ENCODE data around the gene SLC25A26.

The SLC25A26 gene

DNA sequence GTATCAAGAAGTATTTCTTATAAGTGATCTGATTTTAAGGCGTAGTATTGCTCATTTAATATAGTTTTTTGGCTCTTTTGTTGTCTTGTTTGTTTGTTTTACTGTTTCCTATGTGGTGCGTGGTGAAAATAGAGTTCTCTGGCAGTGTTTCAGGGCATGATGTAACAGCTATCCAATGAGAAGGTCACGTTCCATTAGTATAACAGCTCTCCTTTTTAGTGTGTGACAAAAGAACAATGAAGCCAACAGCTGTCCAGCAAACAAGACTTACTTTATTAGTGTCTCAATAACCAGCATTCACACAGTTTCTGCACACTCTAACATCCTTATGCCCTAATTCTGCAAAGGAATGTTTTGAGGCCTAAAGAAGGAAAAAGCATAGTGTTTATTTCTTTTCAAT is 127.9 kb downstream of the SLC25A26 start:
- no peaks in the 10 kb centered on the region for H3K4me1 ChIP-seq
- H3K4me3 ChIP-seq (ENCODE audit: low read depth, low read length) = no peak overlapping the region
- DNase-seq = no peak

DNA sequence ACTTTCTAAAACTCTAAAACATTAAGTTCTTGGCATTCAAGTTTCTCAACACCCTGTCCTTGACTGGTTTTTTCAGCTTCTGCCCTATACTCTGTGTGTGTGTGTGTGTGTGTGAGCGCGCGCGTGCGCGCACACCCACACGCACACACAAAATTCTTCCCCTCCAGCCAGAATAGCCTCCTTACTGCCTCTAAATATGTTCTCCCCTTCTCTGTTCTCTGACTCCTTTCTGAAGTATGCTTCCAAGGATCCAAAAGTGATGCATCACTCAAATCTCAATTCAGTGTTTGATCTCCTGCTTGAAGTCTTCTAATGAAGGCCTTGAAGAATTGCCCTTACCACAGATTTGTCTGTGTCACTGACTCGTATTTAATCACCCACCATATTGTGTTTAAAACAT is 129.8 kb downstream of the SLC25A26 start:
- no peak for DNase-seq
- no peak overlapping the region for H3K4me3 ChIP-seq (ENCODE audit: low read depth, low read length)
- no peaks in the 10 kb centered on the region for H3K4me1 ChIP-seq
- no peaks in the 10 kb centered on the region for H3K27me3 ChIP-seq
- TF ChIP-seq, protein P1, sequence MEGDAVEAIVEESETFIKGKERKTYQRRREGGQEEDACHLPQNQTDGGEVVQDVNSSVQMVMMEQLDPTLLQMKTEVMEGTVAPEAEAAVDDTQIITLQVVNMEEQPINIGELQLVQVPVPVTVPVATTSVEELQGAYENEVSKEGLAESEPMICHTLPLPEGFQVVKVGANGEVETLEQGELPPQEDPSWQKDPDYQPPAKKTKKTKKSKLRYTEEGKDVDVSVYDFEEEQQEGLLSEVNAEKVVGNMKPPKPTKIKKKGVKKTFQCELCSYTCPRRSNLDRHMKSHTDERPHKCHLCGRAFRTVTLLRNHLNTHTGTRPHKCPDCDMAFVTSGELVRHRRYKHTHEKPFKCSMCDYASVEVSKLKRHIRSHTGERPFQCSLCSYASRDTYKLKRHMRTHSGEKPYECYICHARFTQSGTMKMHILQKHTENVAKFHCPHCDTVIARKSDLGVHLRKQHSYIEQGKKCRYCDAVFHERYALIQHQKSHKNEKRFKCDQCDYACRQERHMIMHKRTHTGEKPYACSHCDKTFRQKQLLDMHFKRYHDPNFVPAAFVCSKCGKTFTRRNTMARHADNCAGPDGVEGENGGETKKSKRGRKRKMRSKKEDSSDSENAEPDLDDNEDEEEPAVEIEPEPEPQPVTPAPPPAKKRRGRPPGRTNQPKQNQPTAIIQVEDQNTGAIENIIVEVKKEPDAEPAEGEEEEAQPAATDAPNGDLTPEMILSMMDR (IDR thresholded peaks at IDR 0.05; ENCODE audit: low read depth, low read length) = no peak
- H3K36me3 ChIP-seq = peaks cover 4% of the 10 kb centered on the region; the same call in 1 of the 2 replicates
- no peaks in the 10 kb centered on the region for H3K9me3 ChIP-seq

More for the DNA sequence above, 127.9 kb downstream of the SLC25A26 start:
- H3K36me3 ChIP-seq = peaks cover 4% of the 10 kb centered on the region; the same call in 1 of the 2 replicates
- no peaks in the 10 kb centered on the region for H3K9me3 ChIP-seq
- TF ChIP-seq, protein P1 (IDR thresholded peaks at IDR 0.05; ENCODE audit: low read depth, low read length) = no peak
- no peaks in the 10 kb centered on the region for H3K27me3 ChIP-seq

DNA sequence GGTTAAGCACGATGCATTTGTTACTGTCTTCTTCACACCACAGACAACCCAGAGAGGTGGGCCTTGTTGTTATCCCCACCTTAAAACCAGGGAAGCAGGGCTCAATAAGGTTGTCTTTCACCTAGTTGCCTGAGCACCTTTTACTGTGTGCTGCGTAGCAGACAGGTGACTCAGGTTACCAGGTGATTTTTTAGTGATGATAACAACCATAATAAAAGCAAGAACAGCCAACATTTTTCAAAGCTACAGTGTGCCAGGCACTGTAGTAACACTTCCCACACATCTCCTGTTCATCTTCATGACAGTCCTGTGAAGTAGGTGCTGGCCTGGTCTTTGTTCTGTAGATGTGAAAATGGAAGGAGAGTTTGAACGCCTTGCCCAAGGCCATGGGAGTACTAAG is 132.2 kb downstream of the SLC25A26 start:
- TF ChIP-seq, protein P1 (IDR thresholded peaks at IDR 0.05; ENCODE audit: low read depth, low read length) = no peak
- H3K36me3 ChIP-seq = no peaks in the 10 kb centered on the region
- no peaks in the 10 kb centered on the region for H3K9me3 ChIP-seq
- H3K27me3 ChIP-seq = no peaks in the 10 kb centered on the region
- no peak for DNase-seq
- H3K4me3 ChIP-seq (ENCODE audit: low read depth, low read length) = no peak overlapping the region
- H3K4me1 ChIP-seq = no peaks in the 10 kb centered on the region

DNA sequence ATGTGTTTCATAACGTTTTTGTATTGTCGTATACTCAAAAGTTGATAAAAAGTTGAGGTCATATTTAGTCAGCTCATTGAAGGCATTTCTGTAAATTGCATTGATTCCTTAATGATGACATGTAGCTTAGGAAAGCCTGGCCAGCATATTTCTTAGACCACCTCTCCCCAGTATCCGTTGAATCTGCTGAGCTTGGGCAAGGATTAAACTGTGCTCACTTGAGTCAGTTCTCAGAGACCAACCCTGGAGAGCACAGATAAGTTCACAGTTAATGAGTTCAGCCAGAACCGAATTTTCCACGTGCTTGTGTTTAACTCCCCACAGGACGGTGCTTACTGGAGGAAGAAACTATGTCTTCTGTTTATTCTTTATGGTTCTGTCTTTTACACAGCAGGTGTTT is 132.7 kb downstream of the SLC25A26 start:
- no peak overlapping the region for H3K4me3 ChIP-seq (ENCODE audit: low read depth, low read length)
- H3K27me3 ChIP-seq = no peaks in the 10 kb centered on the region
- no peaks in the 10 kb centered on the region for H3K36me3 ChIP-seq
- H3K4me1 ChIP-seq = no peaks in the 10 kb centered on the region
- TF ChIP-seq, protein P1 (IDR thresholded peaks at IDR 0.05; ENCODE audit: low read depth, low read length) = no peak
- H3K9me3 ChIP-seq = no peaks in the 10 kb centered on the region
- no peak for DNase-seq

DNA sequence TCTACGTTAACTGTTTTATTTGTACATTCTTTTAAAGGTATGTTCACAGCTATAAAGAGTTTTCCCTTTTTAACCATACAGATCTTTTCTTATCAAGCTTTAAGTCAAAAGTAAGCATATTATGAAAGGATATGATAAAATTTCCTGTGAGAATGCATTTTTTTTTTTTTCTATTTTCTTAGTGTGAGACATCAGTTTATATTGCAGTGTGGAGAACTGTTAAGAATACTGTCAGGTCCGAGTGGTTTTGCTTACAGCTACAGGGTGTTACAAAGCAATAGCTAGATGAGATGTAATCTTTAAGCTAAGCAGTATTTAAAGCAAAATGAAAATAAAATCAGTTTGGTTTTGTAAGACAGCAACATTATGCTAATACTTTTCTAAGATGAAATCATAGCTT is 133.2 kb downstream of the SLC25A26 start:
- no peaks in the 10 kb centered on the region for H3K36me3 ChIP-seq
- H3K4me3 ChIP-seq (ENCODE audit: low read depth, low read length) = no peak overlapping the region
- TF ChIP-seq, protein P1 (IDR thresholded peaks at IDR 0.05; ENCODE audit: low read depth, low read length) = no peak
- DNase-seq = no peak
- no peaks in the 10 kb centered on the region for H3K9me3 ChIP-seq
- no peaks in the 10 kb centered on the region for H3K4me1 ChIP-seq
- H3K27me3 ChIP-seq = no peaks in the 10 kb centered on the region

DNA sequence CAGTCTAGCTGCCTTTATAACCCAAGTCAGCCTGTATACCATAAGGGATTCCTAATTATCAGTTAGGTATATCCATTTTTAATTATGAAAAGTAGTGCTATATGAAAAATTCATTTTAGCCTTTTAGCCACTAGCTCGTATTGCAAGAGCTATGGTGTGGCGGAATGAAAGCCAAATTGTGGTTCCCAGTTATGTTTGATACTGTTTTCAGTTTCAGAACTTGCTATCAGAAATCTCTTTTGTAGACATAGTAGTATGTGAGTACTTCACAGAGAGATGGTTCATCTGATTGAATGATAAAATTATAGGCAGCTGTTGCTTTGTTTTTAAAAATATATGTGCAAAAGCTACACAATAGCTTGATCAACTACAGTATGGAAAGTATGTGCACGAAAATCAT is 134.6 kb downstream of the SLC25A26 start:
- no peaks in the 10 kb centered on the region for H3K27me3 ChIP-seq
- no peak overlapping the region for H3K4me3 ChIP-seq (ENCODE audit: low read depth, low read length)
- H3K4me1 ChIP-seq = no peaks in the 10 kb centered on the region
- TF ChIP-seq, protein P1 (IDR thresholded peaks at IDR 0.05; ENCODE audit: low read depth, low read length) = no peak
- no peak for DNase-seq
- H3K36me3 ChIP-seq = no peaks in the 10 kb centered on the region
- H3K9me3 ChIP-seq = no peaks in the 10 kb centered on the region
